ENCODE measurements around the gene SLC26A1. TPM values are rescaled to one million over a fixed set of nuclear protein-coding genes. Genes with fewer than 3 reads are reported as not detected.

Gene SLC26A1
- polyA plus RNA-seq, 1 donor (not counting 4 experiments of a cell fraction or from before 2014, with no cell fraction given), result not detected

- DNase-seq (ENCODE audit: low read depth, low spot score) (no peak), FAIRE-seq (no peak)
- no peak overlapping the region for H2AFZ ChIP-seq (ENCODE audit: control insufficient read depth, low read length)
- no peaks in the 10 kb centered on the region for H3K79me2 ChIP-seq (ENCODE audit: control insufficient read depth, insufficient read depth, low read length)
- no peak overlapping the region for H3K27ac ChIP-seq (ENCODE audit: control insufficient read depth, insufficient read depth, low read length)
- H3K9me1 ChIP-seq (ENCODE audit: control insufficient read depth, extremely low read depth, insufficient read depth, low read length), result no peaks in the 10 kb centered on the region
- H3K9ac ChIP-seq (ENCODE audit: control insufficient read depth, extremely low read depth, insufficient read depth, low read length), result no peak overlapping the region
- H3K4me2 ChIP-seq (ENCODE audit: control insufficient read depth, extremely low read depth, insufficient read depth, low read depth, low read length), result no peak overlapping the region
- TF ChIP-seq CTCF (optimal IDR thresholded peaks at IDR 0.05 in 1 of 3, IDR thresholded peaks at IDR 0.05 in 1 of 3, conservative IDR thresholded peaks at IDR 0.05 in 1 of 3; ENCODE audit: extremely low read depth in 1 of 3, insufficient read depth in 2 of 3, low read length in 3 of 3) (no peak), EZH2 (IDR thresholded peaks at IDR 0.05; ENCODE audit: low read length) (peak; percentile 86)
- H3K27me3 ChIP-seq (ENCODE audit: control insufficient read depth, extremely low read depth, insufficient read depth, low read length), result peaks cover 86% of the 10 kb centered on the region
- no peaks in the 10 kb centered on the region for H4K20me1 ChIP-seq (ENCODE audit: control insufficient read depth, extremely low read depth, insufficient read depth, low read length)
- dilution Hi-C loops (cut with MboI; ENCODE audit: extremely low pct_ligation_motif_present, low sequenced_read_pairs), result no loop called here
- H3K4me1 ChIP-seq (ENCODE audit: control insufficient read depth, extremely low read depth, insufficient read depth, low read length), result no peaks in the 10 kb centered on the region
- H3K4me3 ChIP-seq (ENCODE audit: control insufficient read depth in 2 of 3, extremely low read depth in 1 of 3, insufficient read depth in 2 of 3, low read depth in 1 of 3, low read length in 3 of 3), result no peak overlapping the region
- no peaks in the 10 kb centered on the region for H3K36me3 ChIP-seq (ENCODE audit: control insufficient read depth in 2 of 2, extremely low read depth in 1 of 2, insufficient read depth in 2 of 2, low read length in 2 of 2)
- no peaks in the 10 kb centered on the region for H3K9me3 ChIP-seq (ENCODE audit: control insufficient read depth, low read depth, low read length)
Observed at GRCh38 chr4:1001561-1002130, 8.4 kb upstream of the SLC26A1 start.

- Histone ChIP-seq H3K27me3 (ENCODE audit: control insufficient read depth, extremely low read depth, insufficient read depth, low read length) (peaks cover 92% of the 10 kb centered on the region), H3K27ac (ENCODE audit: control insufficient read depth, insufficient read depth, low read length) (no peak overlapping the region), H3K9me3 (ENCODE audit: control insufficient read depth, low read depth, low read length) (no peaks in the 10 kb centered on the region), H3K9me1 (ENCODE audit: control insufficient read depth, extremely low read depth, insufficient read depth, low read length) (no peaks in the 10 kb centered on the region), H3K79me2 (ENCODE audit: control insufficient read depth, insufficient read depth, low read length) (no peaks in the 10 kb centered on the region), H3K4me3 (ENCODE audit: control insufficient read depth in 2 of 3, extremely low read depth in 1 of 3, insufficient read depth in 2 of 3, low read depth in 1 of 3, low read length in 3 of 3) (no peak overlapping the region), H4K20me1 (ENCODE audit: control insufficient read depth, extremely low read depth, insufficient read depth, low read length) (no peaks in the 10 kb centered on the region), H3K36me3 (ENCODE audit: control insufficient read depth in 2 of 2, extremely low read depth in 1 of 2, insufficient read depth in 2 of 2, low read length in 2 of 2) (no peaks in the 10 kb centered on the region), H2AFZ (ENCODE audit: control insufficient read depth, low read length) (no peak overlapping the region), H3K9ac (ENCODE audit: control insufficient read depth, extremely low read depth, insufficient read depth, low read length) (no peak overlapping the region), H3K4me1 (ENCODE audit: control insufficient read depth, extremely low read depth, insufficient read depth, low read length) (no peaks in the 10 kb centered on the region), H3K4me2 (ENCODE audit: control insufficient read depth, extremely low read depth, insufficient read depth, low read depth, low read length) (no peak overlapping the region)
- no peak for TF ChIP-seq CTCF (optimal IDR thresholded peaks at IDR 0.05 in 1 of 3, IDR thresholded peaks at IDR 0.05 in 1 of 3, conservative IDR thresholded peaks at IDR 0.05 in 1 of 3; ENCODE audit: extremely low read depth in 1 of 3, insufficient read depth in 2 of 3, low read length in 3 of 3)
- TF ChIP-seq EZH2 (IDR thresholded peaks at IDR 0.05; ENCODE audit: low read length), result no peak
- FAIRE-seq, result no peak
- dilution Hi-C loops (cut with MboI; ENCODE audit: extremely low pct_ligation_motif_present, low sequenced_read_pairs), result no loop called here
- no peak for DNase-seq (ENCODE audit: low read depth, low spot score)
Observed at GRCh38 chr4:1000686-1001260, 7.6 kb upstream of the SLC26A1 start.
